ENCODE results near the gene FBXO41.

FBXO41 gene

DNA sequence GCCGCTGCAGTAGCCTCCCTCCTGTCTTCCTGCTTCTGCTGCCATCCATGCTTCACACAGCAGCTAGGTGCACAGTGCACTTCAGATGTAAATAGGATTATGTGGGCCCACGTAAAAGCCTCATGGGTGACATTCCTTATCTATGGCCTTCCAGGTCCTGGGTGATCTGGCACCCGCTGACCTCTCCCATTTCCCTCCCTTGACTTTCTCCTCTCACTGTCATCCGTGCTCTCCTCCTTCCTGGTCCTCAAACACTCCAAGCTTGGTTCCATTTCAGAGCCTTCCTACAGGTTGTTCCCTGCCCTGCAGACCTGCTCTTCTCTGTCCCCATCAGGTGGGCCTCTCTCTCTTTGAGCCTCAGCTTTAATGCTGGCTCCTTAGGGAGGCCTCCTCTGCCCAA is 74.3 kb downstream of the FBXO41 start:
- no peak for DNase-seq

DNA sequence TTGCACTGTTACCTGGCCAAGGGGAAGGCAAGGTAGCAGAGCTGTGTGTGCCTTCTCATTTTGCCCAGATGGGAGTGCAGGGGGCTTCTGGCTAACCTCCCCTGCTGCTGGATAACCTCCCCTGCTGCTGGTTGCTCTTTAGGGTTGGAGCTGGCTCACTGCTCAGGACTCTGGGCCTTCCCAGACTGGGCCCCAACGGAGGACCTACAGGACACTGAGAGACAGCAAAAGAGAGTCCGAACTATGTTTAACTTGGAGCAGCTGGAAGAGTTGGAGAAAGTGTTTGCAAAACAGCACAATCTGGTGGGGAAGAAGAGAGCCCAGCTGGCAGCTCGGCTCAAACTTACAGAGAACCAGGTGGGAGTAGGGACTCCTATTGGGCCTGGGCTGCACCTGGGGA is 76.0 kb downstream of the FBXO41 start:
- DNase-seq: no peak

DNA sequence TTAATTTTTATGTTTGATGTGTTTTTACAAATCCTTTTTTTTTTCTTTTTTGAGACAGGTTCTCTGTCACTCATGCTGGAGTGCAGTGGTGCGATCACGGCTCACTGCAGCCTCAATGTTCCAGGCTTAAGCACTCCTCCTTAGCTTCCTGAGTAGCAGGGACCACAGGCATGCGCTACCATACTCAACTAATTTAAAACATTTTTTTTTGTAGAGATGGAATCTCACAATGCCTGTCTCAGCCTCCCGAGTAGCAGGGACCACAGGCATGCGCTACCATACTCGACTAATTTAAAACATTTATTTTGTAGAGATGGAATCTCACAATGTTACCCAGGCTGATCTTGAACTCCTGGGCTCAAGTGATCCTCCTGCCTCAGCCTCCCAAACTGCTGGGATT is 78.7 kb downstream of the FBXO41 start:
- DNase-seq: no peak

All from CD4-positive, alpha-beta T cell treated with Interleukin-1 beta for 1 hour (primary cell).